ENCODE measurements around the gene DNAH14. TPM values are rescaled to one million over a fixed set of nuclear protein-coding genes. Genes with fewer than 3 reads are reported as not detected.

The DNAH14 gene
- total and polyA plus RNA-seq, 10 of the 15 experiments (the other 5 are each of a cell fraction or from before 2014, with no cell fraction given) = 2.0 to 7.9 (median 4.8) TPM

DNA sequence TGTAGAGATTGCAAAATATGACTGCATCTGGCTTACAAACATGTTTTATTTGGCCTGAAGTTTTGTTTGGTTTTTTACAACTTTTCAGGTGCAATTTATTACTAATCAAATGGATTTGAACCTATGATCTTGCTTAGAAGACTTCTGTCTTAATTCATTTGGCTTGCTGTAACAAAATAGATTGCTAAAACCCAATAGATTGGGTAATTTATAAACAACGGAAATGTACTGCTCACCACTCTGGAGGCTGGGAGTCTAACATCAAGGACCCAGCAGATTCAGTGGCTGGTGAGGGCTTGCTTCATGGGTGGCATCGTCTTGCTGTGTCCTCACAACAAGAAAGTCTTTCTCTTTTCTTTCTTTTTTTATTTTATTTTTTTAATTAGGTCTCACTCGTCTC, 425.4 kb downstream of the DNAH14 start (continued):
- TF ChIP-seq ZNF24 (IDR thresholded peaks at IDR 0.05) (no peak), IKZF2 (IDR thresholded peaks at IDR 0.05) (no peak), TCF3 (IDR thresholded peaks at IDR 0.05; ENCODE audit: borderline replicate concordance, insufficient read depth, low read depth, low read length) (no peak), FOS (IDR thresholded peaks at IDR 0.05; ENCODE audit: borderline replicate concordance, extremely low read depth, insufficient read length) (no peak), CBX3 (IDR thresholded peaks at IDR 0.05; ENCODE audit: borderline replicate concordance, low read depth) (no peak)

DNA sequence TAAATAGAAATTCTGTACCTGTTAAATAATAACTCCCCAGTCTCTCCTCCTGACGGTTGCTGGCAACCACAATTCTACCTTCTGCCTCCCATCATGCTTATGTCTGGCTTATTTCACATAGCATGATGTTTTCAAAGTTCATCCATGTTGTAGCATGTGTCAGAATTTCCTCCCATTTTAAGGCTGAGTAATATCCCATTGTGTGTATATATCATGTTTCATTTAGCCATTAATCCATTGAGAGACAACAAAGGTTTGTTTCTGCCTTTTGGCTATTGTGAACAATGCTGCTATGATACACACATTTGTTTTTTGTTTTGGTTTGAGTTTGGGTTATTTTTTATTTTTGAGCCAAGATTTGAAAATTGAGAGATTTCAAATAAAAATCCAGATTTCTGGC, 426.4 kb downstream of the DNAH14 start:
- FAIRE-seq = no peak
- intact Hi-C loops (cut with micrococcal nuclease; ENCODE audit: unreplicated experiment) = no loop called here

More for the DNA sequence above, 426.4 kb downstream of the DNAH14 start:
- Histone ChIP-seq H3K36me3 (ENCODE audit: control insufficient read depth in 2 of 2, insufficient read depth in 2 of 2, low read length in 1 of 2) (no peaks in the 10 kb centered on the region), H2AFZ (ENCODE audit: control insufficient read depth, low read depth, low read length) (no peak overlapping the region), H3K27me3 (replicated peaks in 1 of 2; ENCODE audit: control insufficient read depth in 2 of 2, insufficient read depth in 2 of 2, low read length in 1 of 2) (0 out of 4 replicates have a peak, but pooled peaks cover 0 to 3% of the 10 kb centered on the region in 2 experiments), H3K27ac (ENCODE audit: control insufficient read depth, insufficient read depth) (no peak overlapping the region), H4K20me1 (ENCODE audit: control insufficient read depth, insufficient read depth) (no peaks in the 10 kb centered on the region), H3K9ac (ENCODE audit: control insufficient read depth, insufficient read depth, low read length) (no peak overlapping the region), H3K9me3 (replicated peaks; ENCODE audit: control insufficient read depth, insufficient read depth, low read length) (no peaks in the 10 kb centered on the region), H3K4me2 (ENCODE audit: control insufficient read depth, insufficient read depth) (no peak overlapping the region), H3K79me2 (ENCODE audit: control insufficient read depth, insufficient read depth, low read length) (no peaks in the 10 kb centered on the region), H3K4me1 (ENCODE audit: control insufficient read depth, insufficient read depth, low read length) (no peaks in the 10 kb centered on the region), H3K4me3 (no peak overlapping the region)
- SMC1A ChIA-PET (ENCODE audit: uncharacterized antibody, unreplicated experiment) = no interaction called here
- POLR2A ChIA-PET = no interaction called here
- WGBS (ENCODE audit: insufficient coverage, insufficient replicate concordance, low lambda C conversion rate, missing lambda C conversion rate) = 50% methylated on average over 1 of the region's 1 CpG
- no peak for ATAC-seq
- DNase-seq (ENCODE audit: low read depth, low spot score) = no peak
- CTCF ChIA-PET = no interaction called here
- in situ Hi-C loops (cut with MboI) = no loop called here
- TF ChIP-seq, protein P1, sequence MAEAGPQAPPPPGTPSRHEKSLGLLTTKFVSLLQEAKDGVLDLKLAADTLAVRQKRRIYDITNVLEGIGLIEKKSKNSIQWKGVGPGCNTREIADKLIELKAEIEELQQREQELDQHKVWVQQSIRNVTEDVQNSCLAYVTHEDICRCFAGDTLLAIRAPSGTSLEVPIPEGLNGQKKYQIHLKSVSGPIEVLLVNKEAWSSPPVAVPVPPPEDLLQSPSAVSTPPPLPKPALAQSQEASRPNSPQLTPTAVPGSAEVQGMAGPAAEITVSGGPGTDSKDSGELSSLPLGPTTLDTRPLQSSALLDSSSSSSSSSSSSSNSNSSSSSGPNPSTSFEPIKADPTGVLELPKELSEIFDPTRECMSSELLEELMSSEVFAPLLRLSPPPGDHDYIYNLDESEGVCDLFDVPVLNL (IDR thresholded peaks at IDR 0.05; ENCODE audit: low read depth, low read length) = no peak
- TF ChIP-seq NR2F1 (conservative IDR thresholded peaks at IDR 0.05) (no peak), RBBP5 (conservative IDR thresholded peaks at IDR 0.05) (no peak), ZNF622 (IDR thresholded peaks at IDR 0.05) (no peak), NFYB (IDR thresholded peaks at IDR 0.05; ENCODE audit: insufficient read depth, low read depth, low read length) (no peak), GATAD2B (conservative IDR thresholded peaks at IDR 0.05; ENCODE audit: low read depth) (no peak), ZZZ3 (IDR thresholded peaks at IDR 0.05; ENCODE audit: control insufficient read depth, insufficient read length, low read depth) (no peak), BHLHE40 (IDR thresholded peaks at IDR 0.05; ENCODE audit: borderline replicate concordance in 1 of 2, low read depth in 2 of 2, low read length in 1 of 2) (no peak), ZNF207 (IDR thresholded peaks at IDR 0.05; ENCODE audit: borderline replicate concordance) (no peak), CEBPB (IDR thresholded peaks at IDR 0.05; ENCODE audit: borderline replicate concordance in 1 of 2, low read depth in 2 of 2, low read length in 2 of 2) (no peak), FOXK2 (IDR thresholded peaks at IDR 0.05) (no peak), SMC3 (IDR thresholded peaks at IDR 0.05; ENCODE audit: borderline replicate concordance, low read length) (no peak)
- TF ChIP-seq, protein P2, sequence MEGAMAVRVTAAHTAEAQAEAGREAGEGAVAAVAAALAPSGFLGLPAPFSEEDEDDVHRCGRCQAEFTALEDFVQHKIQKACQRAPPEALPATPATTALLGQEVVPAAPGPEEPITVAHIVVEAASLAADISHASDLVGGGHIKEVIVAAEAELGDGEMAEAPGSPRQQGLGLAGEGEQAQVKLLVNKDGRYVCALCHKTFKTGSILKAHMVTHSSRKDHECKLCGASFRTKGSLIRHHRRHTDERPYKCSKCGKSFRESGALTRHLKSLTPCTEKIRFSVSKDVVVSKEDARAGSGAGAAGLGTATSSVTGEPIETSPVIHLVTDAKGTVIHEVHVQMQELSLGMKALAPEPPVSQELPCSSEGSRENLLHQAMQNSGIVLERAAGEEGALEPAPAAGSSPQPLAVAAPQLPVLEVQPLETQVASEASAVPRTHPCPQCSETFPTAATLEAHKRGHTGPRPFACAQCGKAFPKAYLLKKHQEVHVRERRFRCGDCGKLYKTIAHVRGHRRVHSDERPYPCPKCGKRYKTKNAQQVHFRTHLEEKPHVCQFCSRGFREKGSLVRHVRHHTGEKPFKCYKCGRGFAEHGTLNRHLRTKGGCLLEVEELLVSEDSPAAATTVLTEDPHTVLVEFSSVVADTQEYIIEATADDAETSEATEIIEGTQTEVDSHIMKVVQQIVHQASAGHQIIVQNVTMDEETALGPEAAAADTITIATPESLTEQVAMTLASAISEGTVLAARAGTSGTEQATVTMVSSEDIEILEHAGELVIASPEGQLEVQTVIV (IDR thresholded peaks at IDR 0.05; ENCODE audit: borderline replicate concordance, partially characterized antibody) = no peak
- RAD21 ChIA-PET (ENCODE audit: unreplicated experiment) = no interaction called here
- BruUV-seq (replicated peaks) = no TSS peak

All from GM12878 (cell line).